Panc1 (cell line): ENCODE measurements around the gene CFAP57. TPM values are rescaled to one million over a fixed set of nuclear protein-coding genes. Genes with fewer than 3 reads are reported as not detected.

Experiments used
- ATAC-seq: fragments of 200-7000 bp; cut with Tn5 transposase; 2 replicates; pipeline ENCODE4 v1.9.1; 2020; ENCODE audit warnings: mild to moderate bottlenecking, moderate library complexity
- BruUV-seq: library from RNA; stranded (reverse); fragments of 400-500 nt; replicated peaks from 2 replicates; lab custom pipeline; 2021; lab: Mats Ljungman, UMichigan
- CTCF ChIA-PET: fragments of 300-600 bp; sonication (Branson Sonifier 250); formaldehyde crosslinking; loops from one replicate; lab custom pipeline; 2022; ENCODE audit warnings: antibody characterized with exemption; lab: Charles Lee
- POLR2A ChIA-PET: fragments of 300-600 bp; sonication (Branson Sonifier 250); formaldehyde crosslinking; loops from one replicate; lab custom pipeline; 2022; ENCODE audit warnings: antibody characterized with exemption; lab: Charles Lee
- DNase-seq: peaks from one replicate; pipeline ENCODE4 v3.0.0-alpha.2; 2010; ENCODE audit warnings: low read depth, low spot score
- H3K27ac ChIP-seq: 2 replicates; pipeline ENCODE4 v1.5.1; 2011; ENCODE audit warnings: mild to moderate bottlenecking, low read length, inconsistent platforms
- H3K27me3 ChIP-seq: fragments of 200-500 bp; sonication (Bioruptor generic); 2 replicates; pipeline ENCODE4 v1.6.0; 2014; ENCODE audit warnings: low read length, inconsistent platforms; ENCODE audit not compliant: control insufficient read depth, insufficient read depth
- H3K36me3 ChIP-seq: fragments of 200-500 bp; sonication (Bioruptor generic); 2 replicates; pipeline ENCODE4 v1.5.1; 2014; ENCODE audit warnings: inconsistent platforms, mild to moderate bottlenecking, low read length, moderate library complexity; ENCODE audit not compliant: control insufficient read depth, insufficient read depth
- H3K4me1 ChIP-seq: 2 replicates; pipeline ENCODE4 v1.5.1; 2011; ENCODE audit warnings: inconsistent platforms, mild to moderate bottlenecking, low read length, moderate library complexity; ENCODE audit not compliant: control insufficient read depth, insufficient read depth
- H3K4me3 ChIP-seq, 2 experiments: 2 replicates each; pipeline ENCODE4 v1.5.1; 2011 to 2012; ENCODE audit warnings: low read depth in 2 of 2, low read length in 2 of 2, mild to moderate bottlenecking in 2 of 2, inconsistent platforms in 1 of 2, moderate library complexity in 1 of 2
- H3K9me3 ChIP-seq: fragments of 200-500 bp; sonication (Bioruptor generic); 2 replicates; pipeline ENCODE4 v1.5.1; 2014; ENCODE audit warnings: low read depth, mild to moderate bottlenecking, inconsistent platforms, low read length, moderate library complexity; ENCODE audit not compliant: control insufficient read depth, insufficient read depth
- POLR2AphosphoS5 ChIP-seq: IDR thresholded peaks from 2 replicates; pipeline ENCODE4 v1.6.1; 2012; ENCODE audit warnings: mild to moderate bottlenecking, low read depth, low read length, moderate library complexity
- SIN3A ChIP-seq: IDR thresholded peaks from 2 replicates; pipeline ENCODE4 v1.6.1; 2012; ENCODE audit warnings: low read depth, mild to moderate bottlenecking, low read length, moderate library complexity, borderline replicate concordance; ENCODE audit not compliant: insufficient read depth
- TCF7L2 ChIP-seq: IDR thresholded peaks from 2 replicates; pipeline ENCODE4 v1.6.1; 2011; ENCODE audit warnings: mild to moderate bottlenecking, low read depth, low read length, inconsistent platforms
- in situ Hi-C: cut with HindIII; loops from 2 replicates; pipeline ENCODE4 v1.10.0; 2016; ENCODE audit warnings: low sequenced_read_pairs, low pct_unique_long_range_greater_than_20kb
- intact Hi-C: fragments of 100-400 bp; cut with micrococcal nuclease; formaldehyde crosslinking; loops from one replicate; pipeline ENCODE4 v1.10.0; 2022; ENCODE audit not compliant: unreplicated experiment
- total RNA-seq: library from RNA; stranded (reverse); gene quantifications from one replicate; pipeline ENCODE4 v1.2.1, GENCODE V29; 2021; ENCODE audit not compliant: unreplicated experiment
- TF ChIP-seq, protein P1 (sequence below), 2 experiments: IDR thresholded peaks; 2 replicates each; pipeline ENCODE4 v1.6.1; 2011 to 2012; ENCODE audit warnings: low read depth in 2 of 2, control low read depth in 1 of 2, low read length in 1 of 2, mild to moderate bottlenecking in 1 of 2, moderate library complexity in 1 of 2; ENCODE audit not compliant: insufficient read depth in 1 of 2
- TF ChIP-seq, protein P2 (sequence below): fragments of 450-650 bp; IDR thresholded peaks from 2 replicates; pipeline ENCODE4 v1.5.1; 2017; ENCODE audit warnings: mild to moderate bottlenecking

CFAP57 gene
- total RNA-seq, 1 experiment from 2014 or later: 0.69 TPM

DNA sequence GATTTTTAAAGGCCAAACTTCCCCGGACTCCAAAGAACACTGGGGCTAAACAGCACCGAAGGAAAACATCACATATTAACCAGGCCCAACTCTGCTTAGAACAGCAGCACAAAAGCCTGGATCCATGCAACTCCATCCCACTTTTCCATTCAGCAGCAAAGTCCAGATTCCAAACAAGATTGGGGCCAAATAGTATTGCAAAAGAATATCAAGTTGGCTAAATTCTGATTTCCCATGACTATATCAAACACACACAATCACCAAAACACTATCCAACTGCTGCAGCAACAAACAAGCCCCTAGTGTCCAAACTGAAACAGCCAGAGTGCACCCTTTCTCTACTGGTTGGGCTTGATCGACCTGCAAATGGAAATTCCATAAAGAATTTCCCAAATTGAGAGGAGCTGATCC is 78.2 kb downstream of the CFAP57 start:
- in situ Hi-C loops: no loop called here
- intact Hi-C loops: no loop called here

DNA sequence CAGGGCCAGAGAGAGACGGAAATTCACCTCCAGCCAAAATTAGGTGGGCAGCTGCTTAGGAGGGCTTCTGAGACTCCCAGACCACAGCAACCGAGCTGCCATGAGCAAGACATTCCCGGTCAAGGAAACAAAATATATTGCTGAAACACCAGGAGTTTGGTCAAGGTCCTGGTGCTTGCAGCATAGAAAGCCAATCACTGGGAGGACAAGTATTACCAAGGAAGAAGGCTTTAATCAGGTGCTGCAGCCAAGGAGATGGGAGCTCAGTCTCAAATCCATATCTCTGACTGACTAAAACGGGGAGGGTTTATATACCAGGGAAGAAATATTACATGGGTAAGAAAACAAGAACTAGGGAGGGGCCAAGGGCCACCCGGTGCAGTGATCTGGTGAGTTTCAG is 78.9 kb downstream of the CFAP57 start:
- ChIA-PET POLR2A (no interaction called here), CTCF (no interaction called here)
- Histone ChIP-seq H3K36me3 (no peaks in the 10 kb centered on the region), H3K27me3 (no peaks in the 10 kb centered on the region), H3K4me3 (no peak overlapping the region), H3K9me3 (peaks cover 8% of the 10 kb centered on the region; the same call in 1 of the 2 replicates), H3K4me1 (no peaks in the 10 kb centered on the region), H3K27ac (no peak overlapping the region)
- intact Hi-C loops: no loop called here
- DNase-seq (no peak), ATAC-seq (no peak)
- no peak for TF ChIP-seq SIN3A
- in situ Hi-C loops: no loop called here
- BruUV-seq: no TSS peak

More for the DNA sequence above, 78.2 kb downstream of the CFAP57 start:
- H3K4me1 ChIP-seq: no peaks in the 10 kb centered on the region
- no TSS peak for BruUV-seq
- peaks cover 8% of the 10 kb centered on the region; the same call in 1 of the 2 replicates for H3K9me3 ChIP-seq
- ChIA-PET CTCF (no interaction called here), POLR2A (no interaction called here)
- no peaks in the 10 kb centered on the region for H3K27me3 ChIP-seq
- no peak overlapping the region for H3K4me3 ChIP-seq
- H3K27ac ChIP-seq: no peak overlapping the region
- ATAC-seq (no peak), DNase-seq (no peak)
- TF ChIP-seq, protein P1, sequence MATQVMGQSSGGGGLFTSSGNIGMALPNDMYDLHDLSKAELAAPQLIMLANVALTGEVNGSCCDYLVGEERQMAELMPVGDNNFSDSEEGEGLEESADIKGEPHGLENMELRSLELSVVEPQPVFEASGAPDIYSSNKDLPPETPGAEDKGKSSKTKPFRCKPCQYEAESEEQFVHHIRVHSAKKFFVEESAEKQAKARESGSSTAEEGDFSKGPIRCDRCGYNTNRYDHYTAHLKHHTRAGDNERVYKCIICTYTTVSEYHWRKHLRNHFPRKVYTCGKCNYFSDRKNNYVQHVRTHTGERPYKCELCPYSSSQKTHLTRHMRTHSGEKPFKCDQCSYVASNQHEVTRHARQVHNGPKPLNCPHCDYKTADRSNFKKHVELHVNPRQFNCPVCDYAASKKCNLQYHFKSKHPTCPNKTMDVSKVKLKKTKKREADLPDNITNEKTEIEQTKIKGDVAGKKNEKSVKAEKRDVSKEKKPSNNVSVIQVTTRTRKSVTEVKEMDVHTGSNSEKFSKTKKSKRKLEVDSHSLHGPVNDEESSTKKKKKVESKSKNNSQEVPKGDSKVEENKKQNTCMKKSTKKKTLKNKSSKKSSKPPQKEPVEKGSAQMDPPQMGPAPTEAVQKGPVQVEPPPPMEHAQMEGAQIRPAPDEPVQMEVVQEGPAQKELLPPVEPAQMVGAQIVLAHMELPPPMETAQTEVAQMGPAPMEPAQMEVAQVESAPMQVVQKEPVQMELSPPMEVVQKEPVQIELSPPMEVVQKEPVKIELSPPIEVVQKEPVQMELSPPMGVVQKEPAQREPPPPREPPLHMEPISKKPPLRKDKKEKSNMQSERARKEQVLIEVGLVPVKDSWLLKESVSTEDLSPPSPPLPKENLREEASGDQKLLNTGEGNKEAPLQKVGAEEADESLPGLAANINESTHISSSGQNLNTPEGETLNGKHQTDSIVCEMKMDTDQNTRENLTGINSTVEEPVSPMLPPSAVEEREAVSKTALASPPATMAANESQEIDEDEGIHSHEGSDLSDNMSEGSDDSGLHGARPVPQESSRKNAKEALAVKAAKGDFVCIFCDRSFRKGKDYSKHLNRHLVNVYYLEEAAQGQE (IDR thresholded peaks at IDR 0.05; ENCODE audit: insufficient read depth in 1 of 2, low read depth in 2 of 2, low read length in 1 of 2): no peak
- no peak for TF ChIP-seq SIN3A
- TF ChIP-seq POLR2AphosphoS5: no peak
- H3K36me3 ChIP-seq: no peaks in the 10 kb centered on the region

DNA sequence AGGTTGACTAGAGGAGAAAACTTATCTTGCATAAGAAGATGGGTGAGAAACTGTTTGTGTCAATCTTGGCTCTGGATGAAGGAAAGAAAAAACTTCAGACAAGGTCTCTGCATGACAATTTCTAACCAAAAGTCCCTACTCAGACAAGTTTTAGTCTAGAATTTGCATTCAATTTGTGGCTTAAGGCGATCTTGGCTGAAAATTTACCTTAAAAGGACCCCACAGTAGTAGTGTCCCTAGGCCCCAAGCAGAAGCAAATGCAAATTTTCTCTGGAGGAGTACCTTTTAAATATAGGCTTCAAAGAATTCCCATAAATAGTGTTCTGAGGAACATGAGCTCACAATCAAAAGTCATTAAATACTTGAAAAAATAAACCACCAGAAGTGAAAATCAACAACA is 80.1 kb downstream of the CFAP57 start:
- ATAC-seq (no peak), DNase-seq (no peak)
- Histone ChIP-seq H3K36me3 (no peaks in the 10 kb centered on the region), H3K9me3 (peaks cover 2% of the 10 kb centered on the region), H3K4me1 (no peaks in the 10 kb centered on the region), H3K27me3 (no peaks in the 10 kb centered on the region), H3K27ac (no peak overlapping the region), H3K4me3 (no peak overlapping the region)
- ChIA-PET POLR2A (no interaction called here), CTCF (no interaction called here)
- TF ChIP-seq, protein P2, sequence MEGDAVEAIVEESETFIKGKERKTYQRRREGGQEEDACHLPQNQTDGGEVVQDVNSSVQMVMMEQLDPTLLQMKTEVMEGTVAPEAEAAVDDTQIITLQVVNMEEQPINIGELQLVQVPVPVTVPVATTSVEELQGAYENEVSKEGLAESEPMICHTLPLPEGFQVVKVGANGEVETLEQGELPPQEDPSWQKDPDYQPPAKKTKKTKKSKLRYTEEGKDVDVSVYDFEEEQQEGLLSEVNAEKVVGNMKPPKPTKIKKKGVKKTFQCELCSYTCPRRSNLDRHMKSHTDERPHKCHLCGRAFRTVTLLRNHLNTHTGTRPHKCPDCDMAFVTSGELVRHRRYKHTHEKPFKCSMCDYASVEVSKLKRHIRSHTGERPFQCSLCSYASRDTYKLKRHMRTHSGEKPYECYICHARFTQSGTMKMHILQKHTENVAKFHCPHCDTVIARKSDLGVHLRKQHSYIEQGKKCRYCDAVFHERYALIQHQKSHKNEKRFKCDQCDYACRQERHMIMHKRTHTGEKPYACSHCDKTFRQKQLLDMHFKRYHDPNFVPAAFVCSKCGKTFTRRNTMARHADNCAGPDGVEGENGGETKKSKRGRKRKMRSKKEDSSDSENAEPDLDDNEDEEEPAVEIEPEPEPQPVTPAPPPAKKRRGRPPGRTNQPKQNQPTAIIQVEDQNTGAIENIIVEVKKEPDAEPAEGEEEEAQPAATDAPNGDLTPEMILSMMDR: no peak
- no peak for TF ChIP-seq SIN3A
- TF ChIP-seq, protein P1 (IDR thresholded peaks at IDR 0.05; ENCODE audit: insufficient read depth in 1 of 2, low read depth in 2 of 2, low read length in 1 of 2): no peak
- no peak for TF ChIP-seq TCF7L2
- no peak for TF ChIP-seq POLR2AphosphoS5
- intact Hi-C loops: no loop called here
- in situ Hi-C loops: no loop called here
- BruUV-seq: no TSS peak
